HepG2 (cell line): ENCODE data around the gene COMT. TPM values are rescaled to one million over a fixed set of nuclear protein-coding genes. Genes with fewer than 3 reads are reported as not detected.

Source experiments
- CBX2 ChIP-seq, 2 experiments: fragments of 200-600 bp in 1 of 2; sonication (generic); formaldehyde crosslinking in 1 of 2; IDR thresholded peaks; 2 replicates each; pipeline versions ENCODE4 v1.7.0 to v1.8.1; 2018 to 2022; ENCODE audit warnings: low read depth in 2 of 2, low read length in 1 of 2, mild to moderate bottlenecking in 1 of 2, missing genetic modification reagents in 1 of 2
- IRF2 ChIP-seq: IDR thresholded peaks from 2 replicates; pipeline ENCODE4 v1.6.1; 2018; ENCODE audit warnings: missing genetic modification reagents, missing compliant biosample characterization
- MED1 ChIP-seq: sonication (generic); formaldehyde crosslinking; IDR thresholded peaks from 2 replicates; pipeline ENCODE4 v1.4.0; 2020; ENCODE audit warnings: missing genetic modification reagents
- NR2F2 ChIP-seq: IDR thresholded peaks from 2 replicates; pipeline ENCODE4 v1.6.1; 2012; ENCODE audit warnings: low read depth, inconsistent platforms, borderline replicate concordance
- NR2F6 ChIP-seq, 2 experiments: IDR thresholded peaks; 2 replicates each; pipeline ENCODE4 v1.6.1; 2016; ENCODE audit warnings: antibody characterized with exemption in 1 of 2, mild to moderate bottlenecking in 1 of 2
- PAF1 ChIP-seq: IDR thresholded peaks from 2 replicates; pipeline ENCODE4 v1.6.1; 2016; ENCODE audit warnings: missing genetic modification reagents, missing compliant biosample characterization
- RELA ChIP-seq: sonication (generic); formaldehyde crosslinking; IDR thresholded peaks from 2 replicates; pipeline ENCODE4 v1.4.0; 2020; ENCODE audit warnings: missing genetic modification reagents
- ZNF205 ChIP-seq: IDR thresholded peaks from 2 replicates; pipeline ENCODE4 v1.6.1; 2018; ENCODE audit warnings: missing biosample characterization, missing genetic modification reagents
- ZNF292 ChIP-seq: sonication (generic); formaldehyde crosslinking; IDR thresholded peaks from 2 replicates; pipeline ENCODE4 v1.8.1; 2022; ENCODE audit warnings: mild to moderate bottlenecking, low read depth, missing genetic modification reagents, borderline replicate concordance
- ZNF550 ChIP-seq: sonication (generic); formaldehyde crosslinking; IDR thresholded peaks from 2 replicates; pipeline ENCODE4 v1.4.0; 2020; ENCODE audit warnings: mild to moderate bottlenecking, missing genetic modification reagents, borderline replicate concordance
- ZNF558 ChIP-seq: sonication (generic); formaldehyde crosslinking; IDR thresholded peaks from 2 replicates; pipeline ENCODE4 v1.9.0; 2022; ENCODE audit warnings: mild to moderate bottlenecking, missing genetic modification reagents, borderline replicate concordance
- ZNF567 ChIP-seq: sonication (generic); formaldehyde crosslinking; IDR thresholded peaks from 2 replicates; pipeline ENCODE4 v1.8.1; 2023; ENCODE audit warnings: mild to moderate bottlenecking, missing genetic modification reagents, borderline replicate concordance
- ZNF816 ChIP-seq: sonication (generic); formaldehyde crosslinking; IDR thresholded peaks from 2 replicates; pipeline ENCODE4 v1.8.0; 2022; ENCODE audit warnings: missing genetic modification reagents, mild to moderate bottlenecking, borderline replicate concordance
- ZZZ3 ChIP-seq: sonication (generic); formaldehyde crosslinking; IDR thresholded peaks from 2 replicates; pipeline ENCODE4 v1.4.0; 2020; ENCODE audit warnings: missing genetic modification reagents, mild to moderate bottlenecking, borderline replicate concordance
- polyA plus RNA-seq, 8 experiments: library from polyadenylated mRNA; depleted of rRNA in 3 of 8; stranded (reverse) in 7 of 8; unstranded in 1 of 8; fragments of >200 nt; fragmentation: Illumina TruSeq in 4 of 8; extraction: Trizol in 4 of 8; gene quantifications; 2 replicates each; pipeline versions ENCODE4 v1.2.1 to v1.2.3, GENCODE V29; 2011 to 2016; ENCODE audit warnings: low read depth in 4 of 8, missing spikeins in 1 of 8, mixed read lengths in 1 of 8; ENCODE audit not compliant: insufficient read depth in 1 of 8
- total RNA-seq, 5 experiments: library from RNA; depleted of rRNA; stranded (reverse); fragments of >200 nt; fragmentation: Illumina TruSeq; extraction: Trizol; gene quantifications; 2 replicates each; pipeline ENCODE4 v1.2.3, GENCODE V29; 2016; ENCODE audit warnings: low read depth in 1 of 5
- TF ChIP-seq, protein P1 (sequence below): sonication (generic); formaldehyde crosslinking; IDR thresholded peaks from 2 replicates; pipeline ENCODE4 v1.4.0; 2020; ENCODE audit warnings: missing genetic modification reagents, mild to moderate bottlenecking, borderline replicate concordance
- TF ChIP-seq, protein P2 (sequence below): sonication (generic); formaldehyde crosslinking; IDR thresholded peaks from 2 replicates; pipeline ENCODE4 v1.4.0; 2020; ENCODE audit warnings: missing genetic modification reagents
- TF ChIP-seq, protein P3 (sequence below): sonication (generic); formaldehyde crosslinking; IDR thresholded peaks from 2 replicates; pipeline ENCODE4 v1.8.1; 2023; ENCODE audit warnings: mild to moderate bottlenecking, missing genetic modification reagents
- TF ChIP-seq, protein P4 (sequence below): sonication (generic); formaldehyde crosslinking; conservative IDR thresholded peaks from 2 replicates; pipeline ENCODE4 v1.8.0; 2022; ENCODE audit warnings: missing genetic modification reagents
- TF ChIP-seq, protein P5 (sequence below): IDR thresholded peaks from 2 replicates; pipeline ENCODE4 v1.6.1; 2018; ENCODE audit warnings: missing genetic modification reagents

COMT gene
- total and polyA plus RNA-seq, 2 of the 13 experiments (the other 11 are each of a cell fraction or from before 2014, with no cell fraction given): 156 to 162 TPM

DNA sequence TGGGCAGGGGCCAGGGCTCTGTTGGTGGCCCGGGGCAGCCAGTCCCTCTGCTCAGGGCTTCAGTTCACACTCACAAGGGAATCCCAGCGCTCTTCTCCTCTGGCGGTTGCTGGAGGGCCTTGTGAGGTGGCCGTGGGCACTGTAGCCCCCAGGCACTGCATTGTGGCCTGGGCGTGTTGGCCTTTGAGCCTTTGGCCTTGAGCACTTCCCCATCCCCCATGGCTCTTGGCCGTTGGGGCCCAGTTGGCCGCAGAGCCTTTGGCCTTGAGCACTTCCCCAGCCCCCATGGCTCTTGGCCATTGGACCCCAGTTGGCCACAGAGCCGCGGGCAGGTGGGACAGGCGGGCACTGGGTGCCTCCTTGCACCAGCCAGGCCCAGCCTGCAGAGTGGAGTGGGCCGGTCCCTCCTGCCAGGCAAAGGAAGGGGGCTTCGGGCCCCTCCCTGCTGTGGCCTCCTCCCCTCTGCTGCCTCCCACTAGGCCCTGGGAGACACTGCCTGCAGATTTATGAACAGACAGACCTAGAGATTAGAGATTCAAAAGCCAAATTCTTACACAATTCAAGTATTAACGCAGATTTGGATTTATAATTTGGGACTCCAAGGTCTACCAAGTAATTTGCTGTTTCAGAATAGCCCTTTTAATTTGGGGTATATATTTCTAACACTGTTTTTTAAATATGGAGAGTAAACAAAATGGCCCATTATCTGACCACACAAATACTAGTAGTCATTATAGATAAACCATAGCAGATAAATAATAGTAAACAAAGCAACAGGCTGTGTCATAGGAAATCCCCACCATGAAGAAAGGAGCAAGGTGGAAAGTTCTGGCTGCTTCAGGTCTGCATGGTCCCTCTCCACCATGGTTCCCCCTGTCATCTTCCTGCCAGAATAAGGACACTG is 18.3 kb downstream of the COMT start (continued):
- TF ChIP-seq, protein P1, sequence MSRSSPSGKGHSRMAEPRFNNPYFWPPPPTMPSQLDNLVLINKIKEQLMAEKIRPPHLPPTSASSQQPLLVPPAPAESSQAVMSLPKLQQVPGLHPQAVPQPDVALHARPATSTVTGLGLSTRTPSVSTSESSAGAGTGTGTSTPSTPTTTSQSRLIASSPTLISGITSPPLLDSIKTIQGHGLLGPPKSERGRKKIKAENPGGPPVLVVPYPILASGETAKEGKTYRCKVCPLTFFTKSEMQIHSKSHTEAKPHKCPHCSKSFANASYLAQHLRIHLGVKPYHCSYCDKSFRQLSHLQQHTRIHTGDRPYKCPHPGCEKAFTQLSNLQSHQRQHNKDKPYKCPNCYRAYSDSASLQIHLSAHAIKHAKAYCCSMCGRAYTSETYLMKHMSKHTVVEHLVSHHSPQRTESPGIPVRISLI (CRISPR knock-in tag): no peak
- no peak; the same call in 1 of the 2 replicates for TF ChIP-seq IRF2
- no peak for TF ChIP-seq ZNF550 (CRISPR knock-in tag)
- no peak for TF ChIP-seq CBX2 (IDR thresholded peaks at IDR 0.05; ENCODE audit: low read depth, low read length)
- no peak for TF ChIP-seq CBX2 (CRISPR knock-in tag; IDR thresholded peaks at IDR 0.05; ENCODE audit: low read depth)
- no peak for TF ChIP-seq ZZZ3 (CRISPR knock-in tag)
- peak; percentile 62; the same call in 1 of the 2 replicates for TF ChIP-seq ZNF292
- no peak for TF ChIP-seq ZNF816 (CRISPR knock-in tag)
- no peak for TF ChIP-seq ZNF558 (CRISPR knock-in tag)
- TF ChIP-seq ZNF205 (CRISPR knock-in tag): peak; percentile 39; the same call in 1 of the 2 replicates
- peak; percentile 69 for TF ChIP-seq MED1
- TF ChIP-seq, protein P2, sequence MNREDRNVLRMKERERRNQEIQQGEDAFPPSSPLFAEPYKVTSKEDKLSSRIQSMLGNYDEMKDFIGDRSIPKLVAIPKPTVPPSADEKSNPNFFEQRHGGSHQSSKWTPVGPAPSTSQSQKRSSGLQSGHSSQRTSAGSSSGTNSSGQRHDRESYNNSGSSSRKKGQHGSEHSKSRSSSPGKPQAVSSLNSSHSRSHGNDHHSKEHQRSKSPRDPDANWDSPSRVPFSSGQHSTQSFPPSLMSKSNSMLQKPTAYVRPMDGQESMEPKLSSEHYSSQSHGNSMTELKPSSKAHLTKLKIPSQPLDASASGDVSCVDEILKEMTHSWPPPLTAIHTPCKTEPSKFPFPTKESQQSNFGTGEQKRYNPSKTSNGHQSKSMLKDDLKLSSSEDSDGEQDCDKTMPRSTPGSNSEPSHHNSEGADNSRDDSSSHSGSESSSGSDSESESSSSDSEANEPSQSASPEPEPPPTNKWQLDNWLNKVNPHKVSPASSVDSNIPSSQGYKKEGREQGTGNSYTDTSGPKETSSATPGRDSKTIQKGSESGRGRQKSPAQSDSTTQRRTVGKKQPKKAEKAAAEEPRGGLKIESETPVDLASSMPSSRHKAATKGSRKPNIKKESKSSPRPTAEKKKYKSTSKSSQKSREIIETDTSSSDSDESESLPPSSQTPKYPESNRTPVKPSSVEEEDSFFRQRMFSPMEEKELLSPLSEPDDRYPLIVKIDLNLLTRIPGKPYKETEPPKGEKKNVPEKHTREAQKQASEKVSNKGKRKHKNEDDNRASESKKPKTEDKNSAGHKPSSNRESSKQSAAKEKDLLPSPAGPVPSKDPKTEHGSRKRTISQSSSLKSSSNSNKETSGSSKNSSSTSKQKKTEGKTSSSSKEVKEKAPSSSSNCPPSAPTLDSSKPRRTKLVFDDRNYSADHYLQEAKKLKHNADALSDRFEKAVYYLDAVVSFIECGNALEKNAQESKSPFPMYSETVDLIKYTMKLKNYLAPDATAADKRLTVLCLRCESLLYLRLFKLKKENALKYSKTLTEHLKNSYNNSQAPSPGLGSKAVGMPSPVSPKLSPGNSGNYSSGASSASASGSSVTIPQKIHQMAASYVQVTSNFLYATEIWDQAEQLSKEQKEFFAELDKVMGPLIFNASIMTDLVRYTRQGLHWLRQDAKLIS (CRISPR knock-in tag): peak; percentile 82; the same call in 1 of the 2 replicates
- TF ChIP-seq PAF1 (CRISPR knock-in tag): 0 out of 2 replicates have a peak, but pooled peaks have one; percentile 60
- TF ChIP-seq, protein P3, sequence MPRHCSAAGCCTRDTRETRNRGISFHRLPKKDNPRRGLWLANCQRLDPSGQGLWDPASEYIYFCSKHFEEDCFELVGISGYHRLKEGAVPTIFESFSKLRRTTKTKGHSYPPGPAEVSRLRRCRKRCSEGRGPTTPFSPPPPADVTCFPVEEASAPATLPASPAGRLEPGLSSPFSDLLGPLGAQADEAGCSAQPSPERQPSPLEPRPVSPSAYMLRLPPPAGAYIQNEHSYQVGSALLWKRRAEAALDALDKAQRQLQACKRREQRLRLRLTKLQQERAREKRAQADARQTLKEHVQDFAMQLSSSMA (CRISPR knock-in tag): no peak
- TF ChIP-seq, protein P4, sequence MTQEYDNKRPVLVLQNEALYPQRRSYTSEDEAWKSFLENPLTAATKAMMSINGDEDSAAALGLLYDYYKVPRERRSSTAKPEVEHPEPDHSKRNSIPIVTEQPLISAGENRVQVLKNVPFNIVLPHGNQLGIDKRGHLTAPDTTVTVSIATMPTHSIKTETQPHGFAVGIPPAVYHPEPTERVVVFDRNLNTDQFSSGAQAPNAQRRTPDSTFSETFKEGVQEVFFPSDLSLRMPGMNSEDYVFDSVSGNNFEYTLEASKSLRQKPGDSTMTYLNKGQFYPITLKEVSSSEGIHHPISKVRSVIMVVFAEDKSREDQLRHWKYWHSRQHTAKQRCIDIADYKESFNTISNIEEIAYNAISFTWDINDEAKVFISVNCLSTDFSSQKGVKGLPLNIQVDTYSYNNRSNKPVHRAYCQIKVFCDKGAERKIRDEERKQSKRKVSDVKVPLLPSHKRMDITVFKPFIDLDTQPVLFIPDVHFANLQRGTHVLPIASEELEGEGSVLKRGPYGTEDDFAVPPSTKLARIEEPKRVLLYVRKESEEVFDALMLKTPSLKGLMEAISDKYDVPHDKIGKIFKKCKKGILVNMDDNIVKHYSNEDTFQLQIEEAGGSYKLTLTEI: no peak
- peak; percentile 25; the same call in 1 of the 2 replicates for TF ChIP-seq NR2F6 (IDR thresholded peaks at IDR 0.05)
- TF ChIP-seq NR2F6 (CRISPR knock-in tag; IDR thresholded peaks at IDR 0.05): no peak; the same call in none of the 2 replicates
- peak; percentile 68; the same call in 1 of the 2 replicates for TF ChIP-seq NR2F2
- TF ChIP-seq RELA (CRISPR knock-in tag): 0 out of 2 replicates have a peak, but pooled peaks have one; percentile 32
- TF ChIP-seq, protein P5, sequence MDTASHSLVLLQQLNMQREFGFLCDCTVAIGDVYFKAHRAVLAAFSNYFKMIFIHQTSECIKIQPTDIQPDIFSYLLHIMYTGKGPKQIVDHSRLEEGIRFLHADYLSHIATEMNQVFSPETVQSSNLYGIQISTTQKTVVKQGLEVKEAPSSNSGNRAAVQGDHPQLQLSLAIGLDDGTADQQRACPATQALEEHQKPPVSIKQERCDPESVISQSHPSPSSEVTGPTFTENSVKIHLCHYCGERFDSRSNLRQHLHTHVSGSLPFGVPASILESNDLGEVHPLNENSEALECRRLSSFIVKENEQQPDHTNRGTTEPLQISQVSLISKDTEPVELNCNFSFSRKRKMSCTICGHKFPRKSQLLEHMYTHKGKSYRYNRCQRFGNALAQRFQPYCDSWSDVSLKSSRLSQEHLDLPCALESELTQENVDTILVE: 0 out of 2 replicates have a peak, but pooled peaks have one; percentile 36
- TF ChIP-seq ZNF567 (CRISPR knock-in tag): no peak
